OCI-LY1 (cell line): ENCODE data around the gene ARHGEF12.

Experiments used
- H2AFZ ChIP-seq: fragments of 200-600 bp; sonication (generic), shearing (Covaris generic); 2 replicates; pipeline ENCODE4 v1.6.0; 2014; ENCODE audit warnings: antibody characterized with exemption, mild to moderate bottlenecking, low read length
- H3F3A ChIP-seq: fragments of 200-600 bp; sonication (generic), shearing (Covaris generic); 2 replicates; pipeline ENCODE4 v1.6.0; 2014; ENCODE audit warnings: mild to moderate bottlenecking, antibody characterized with exemption, low read length, moderate library complexity; ENCODE audit not compliant: insufficient read depth
- H3K27ac ChIP-seq: fragments of 200-600 bp; sonication (generic); 2 replicates; pipeline ENCODE4 v1.5.1; 2014; ENCODE audit warnings: low read length, mixed run types, mild to moderate bottlenecking, low read depth; ENCODE audit not compliant: poor library complexity, severe bottlenecking
- H3K27me3 ChIP-seq: fragments of 200-600 bp; sonication (generic); 2 replicates; pipeline ENCODE4 v1.6.0; 2014; ENCODE audit warnings: antibody characterized with exemption, mild to moderate bottlenecking, low read length, moderate library complexity; ENCODE audit not compliant: insufficient read depth
- H3K36me3 ChIP-seq: fragments of 200-600 bp; sonication (generic); 2 replicates; pipeline ENCODE4 v1.6.1; 2014; ENCODE audit warnings: mild to moderate bottlenecking, antibody characterized with exemption, low read length, moderate library complexity, mixed read lengths; ENCODE audit not compliant: insufficient read depth
- H3K4me1 ChIP-seq: fragments of 200-600 bp; sonication (generic); 2 replicates; pipeline ENCODE4 v1.5.1; 2014; ENCODE audit warnings: mild to moderate bottlenecking, low read length, moderate library complexity; ENCODE audit not compliant: insufficient read depth, severe bottlenecking
- H3K4me2 ChIP-seq: fragments of 200-600 bp; sonication (generic), shearing (Covaris generic); 2 replicates; pipeline ENCODE4 v1.6.1; 2014; ENCODE audit warnings: low read length
- H3K4me3 ChIP-seq: fragments of 200-600 bp; sonication (generic); 2 replicates; pipeline ENCODE4 v1.5.1; 2014; ENCODE audit warnings: low read length, low read depth, mild to moderate bottlenecking, mixed read lengths; ENCODE audit not compliant: poor library complexity, severe bottlenecking
- H3K79me2 ChIP-seq: fragments of 200-600 bp; shearing (Covaris generic); 2 replicates; pipeline ENCODE4 v1.6.1; 2016; ENCODE audit warnings: mixed run types, low read length, mixed read lengths; ENCODE audit not compliant: insufficient read depth
- H3K9ac ChIP-seq: fragments of 200-600 bp; sonication (generic), shearing (Covaris generic); 2 replicates; pipeline ENCODE4 v1.6.1; 2014; ENCODE audit warnings: mild to moderate bottlenecking, low read length, mixed read lengths
- H3K9me2 ChIP-seq: fragments of 200-600 bp; sonication (generic), shearing (Covaris generic); 2 replicates; pipeline ENCODE4 v1.6.1; 2014; ENCODE audit warnings: low read depth, mild to moderate bottlenecking, low read length, mixed read lengths
- H3K9me3 ChIP-seq: fragments of 200-600 bp; shearing (Covaris generic); 2 replicates; pipeline ENCODE4 v1.6.1; 2014; ENCODE audit warnings: low read length, mixed read lengths
- H4K20me1 ChIP-seq: fragments of 200-600 bp; sonication (generic), shearing (Covaris generic); 2 replicates; pipeline ENCODE4 v1.6.0; 2016; ENCODE audit warnings: mild to moderate bottlenecking, low read length; ENCODE audit not compliant: insufficient read depth
- CTCF ChIP-seq: fragments of 200-600 bp; sonication (generic), shearing (Covaris generic); IDR thresholded peaks from 2 replicates; pipeline ENCODE4 v1.5.1; 2017; ENCODE audit warnings: mild to moderate bottlenecking, antibody characterized with exemption, low read length, moderate library complexity, mixed read lengths
- EZH2 ChIP-seq: fragments of 200-600 bp; sonication (generic), shearing (Covaris generic); IDR thresholded peaks from 2 replicates; pipeline ENCODE4 v1.8.0; 2017; ENCODE audit warnings: borderline replicate concordance, mixed run types, mild to moderate bottlenecking, antibody characterized with exemption, low read length, moderate library complexity, mixed read lengths

Gene ARHGEF12

DNA sequence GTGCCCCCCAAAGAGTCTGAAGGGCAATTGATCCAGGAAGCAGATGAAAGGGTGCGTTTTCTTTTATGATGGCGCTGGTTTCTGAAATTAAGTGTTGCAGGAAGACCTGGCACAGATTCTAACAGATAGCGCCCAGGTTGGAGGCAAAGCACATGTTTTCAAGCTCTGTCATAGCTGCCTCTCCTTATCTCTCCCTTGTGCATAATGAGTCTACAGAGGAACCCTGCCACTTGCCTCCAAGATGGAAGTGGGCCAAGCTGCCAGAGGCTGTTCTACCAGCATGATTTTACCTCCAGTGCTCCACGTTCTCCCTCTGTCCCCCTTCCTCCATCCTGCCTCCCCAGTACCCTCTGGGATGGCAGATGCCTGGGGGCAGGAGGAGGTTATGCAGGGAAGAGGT lies 41.1 kb upstream of the ARHGEF12 start:
- H3F3A ChIP-seq: no peaks in the 10 kb centered on the region
- no peaks in the 10 kb centered on the region for H3K36me3 ChIP-seq
- no peak overlapping the region for H2AFZ ChIP-seq

DNA sequence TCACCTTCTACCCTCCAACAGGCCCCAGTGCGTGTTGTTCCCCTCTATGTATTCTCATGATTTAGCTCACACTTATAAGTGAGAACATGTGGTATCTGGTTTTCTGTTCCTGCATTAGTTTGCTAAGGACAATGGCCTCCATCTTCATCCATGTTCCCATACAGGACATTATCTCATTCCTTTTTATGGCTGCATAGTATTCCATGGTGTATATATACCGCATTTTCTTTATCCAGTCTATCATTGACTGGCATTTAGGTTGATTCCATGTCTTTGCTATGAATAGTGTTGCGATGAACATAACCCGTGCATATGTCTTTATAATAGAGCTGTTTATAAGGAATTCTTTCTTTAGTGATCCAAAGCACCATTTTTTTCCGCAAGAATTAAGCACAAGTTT lies 39.7 kb upstream of the ARHGEF12 start:
- H4K20me1 ChIP-seq: no peaks in the 10 kb centered on the region
- no peaks in the 10 kb centered on the region for H3K9me2 ChIP-seq
- no peak overlapping the region for H2AFZ ChIP-seq
- H3K4me3 ChIP-seq: no peak overlapping the region
- no peaks in the 10 kb centered on the region for H3K4me1 ChIP-seq
- H3K79me2 ChIP-seq: no peaks in the 10 kb centered on the region
- H3K9ac ChIP-seq: no peak overlapping the region
- no peaks in the 10 kb centered on the region for H3K9me3 ChIP-seq
- H3K27me3 ChIP-seq: no peaks in the 10 kb centered on the region
- no peaks in the 10 kb centered on the region for H3F3A ChIP-seq
- no peaks in the 10 kb centered on the region for H3K36me3 ChIP-seq
- TF ChIP-seq EZH2 (no peak), CTCF (no peak)
- H3K4me2 ChIP-seq: no peak overlapping the region
- H3K27ac ChIP-seq: no peak overlapping the region

More for the DNA sequence above, 41.1 kb upstream of the ARHGEF12 start:
- Histone ChIP-seq H3K27ac (no peak overlapping the region), H3K79me2 (no peaks in the 10 kb centered on the region), H3K4me3 (no peak overlapping the region), H3K9me2 (no peaks in the 10 kb centered on the region), H3K4me2 (no peak overlapping the region), H3K9me3 (no peaks in the 10 kb centered on the region), H3K9ac (no peak overlapping the region), H3K27me3 (no peaks in the 10 kb centered on the region), H3K4me1 (no peaks in the 10 kb centered on the region), H4K20me1 (no peaks in the 10 kb centered on the region)
- no peak for TF ChIP-seq EZH2

DNA sequence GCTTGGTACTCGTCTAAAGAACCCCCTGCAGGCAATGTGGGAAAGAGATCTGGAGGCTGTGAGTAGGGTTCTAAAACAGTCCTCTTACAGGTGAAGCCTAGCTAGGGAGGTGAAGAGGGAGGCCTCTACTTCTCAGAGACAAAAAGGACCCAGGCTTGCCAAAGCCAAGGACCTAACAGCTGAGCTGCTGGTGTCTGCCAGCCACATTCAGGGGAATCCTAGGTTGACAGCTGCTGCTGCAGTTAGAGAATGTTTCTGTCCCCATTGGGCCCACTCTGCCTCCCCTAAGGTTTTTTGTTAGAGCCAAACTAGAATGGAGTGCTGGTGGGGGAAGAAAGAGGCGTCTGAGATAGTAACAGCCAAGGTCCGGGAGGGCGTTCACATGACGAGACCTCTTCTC lies 37.8 kb upstream of the ARHGEF12 start:
- no peak overlapping the region for H3K9ac ChIP-seq
- no peaks in the 10 kb centered on the region for H4K20me1 ChIP-seq
- H3K4me3 ChIP-seq: no peak overlapping the region
- no peak overlapping the region for H3K4me2 ChIP-seq
- no peaks in the 10 kb centered on the region for H3F3A ChIP-seq
- TF ChIP-seq EZH2 (no peak), CTCF (no peak)
- H3K9me2 ChIP-seq: no peaks in the 10 kb centered on the region
- no peak overlapping the region for H2AFZ ChIP-seq
- no peak overlapping the region for H3K27ac ChIP-seq
- no peaks in the 10 kb centered on the region for H3K9me3 ChIP-seq
- no peaks in the 10 kb centered on the region for H3K4me1 ChIP-seq
- H3K79me2 ChIP-seq: no peaks in the 10 kb centered on the region
- no peaks in the 10 kb centered on the region for H3K36me3 ChIP-seq
- no peaks in the 10 kb centered on the region for H3K27me3 ChIP-seq

DNA sequence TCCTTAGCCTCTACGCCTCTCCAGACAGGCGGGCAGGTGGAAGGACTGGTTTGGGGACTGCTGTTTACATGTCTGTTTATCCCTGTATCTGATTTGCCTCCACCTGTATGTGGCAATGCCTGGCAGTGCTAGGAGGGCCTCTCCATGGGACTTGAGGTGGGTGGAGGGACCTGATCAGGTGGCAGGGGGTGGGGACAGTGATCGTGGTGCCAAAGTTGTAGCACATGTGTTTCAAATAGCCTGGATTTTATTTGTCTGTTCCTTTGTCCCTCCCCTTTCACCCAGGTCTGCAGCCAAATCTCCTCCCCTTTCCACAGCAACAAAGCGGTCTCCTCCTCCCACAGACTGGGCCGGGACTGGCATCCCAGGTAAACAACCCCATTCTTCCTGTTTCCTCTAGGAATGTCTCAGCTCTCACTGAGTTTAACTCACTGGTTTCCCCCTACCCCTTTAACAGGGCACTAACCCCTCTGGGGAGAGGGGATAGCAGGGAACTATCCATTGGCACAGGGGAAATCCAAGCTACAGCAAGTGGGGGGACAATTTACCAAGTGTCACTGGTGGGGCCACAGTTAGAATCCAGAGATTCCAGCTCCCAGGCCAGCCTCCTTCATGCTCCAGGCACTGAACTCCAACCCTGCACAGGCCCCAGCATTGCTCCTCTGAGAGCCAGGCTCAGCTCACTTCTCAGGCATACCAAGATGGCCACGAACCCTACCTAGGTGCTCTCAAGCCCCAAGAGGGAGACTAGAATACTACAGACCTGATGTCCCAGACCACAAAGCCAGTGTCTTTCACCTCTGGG lies 34.0 kb upstream of the ARHGEF12 start:
- Histone ChIP-seq H3K79me2 (no peaks in the 10 kb centered on the region), H3K9me2 (no peaks in the 10 kb centered on the region), H3K27ac (no peak overlapping the region), H3K4me1 (no peaks in the 10 kb centered on the region), H4K20me1 (no peaks in the 10 kb centered on the region), H3F3A (no peaks in the 10 kb centered on the region), H2AFZ (no peak overlapping the region), H3K36me3 (no peaks in the 10 kb centered on the region), H3K27me3 (no peaks in the 10 kb centered on the region), H3K4me2 (no peak overlapping the region), H3K9ac (no peak overlapping the region), H3K4me3 (no peak overlapping the region), H3K9me3 (no peaks in the 10 kb centered on the region)
- TF ChIP-seq CTCF: no peak
- no peak for TF ChIP-seq EZH2
